ENCODE results near the gene ZNF423.
"Not testable (repeated sequence)": the region's sequence is repeated elsewhere in the genome, so short reads cannot be mapped to it uniquely, and the experiment has no call there.

ZNF423 gene

GRCh38 chr16:49575346-49576172 lies 280.4 kb downstream of the ZNF423 start:
- no peak for DNase-seq

GRCh38 chr16:49574826-49575225 lies 281.1 kb downstream of the ZNF423 start:
- no peak for DNase-seq

GRCh38 chr16:49567950-49568349 lies 288.0 kb downstream of the ZNF423 start:
- DNase-seq: no peak

GRCh38 chr16:49566432-49566831 lies 289.5 kb downstream of the ZNF423 start:
- DNase-seq: no peak

GRCh38 chr16:49564496-49565229 lies 291.2 kb downstream of the ZNF423 start:
- DNase-seq: no peak

- no peak for DNase-seq
Measured at GRCh38 chr16:49563666-49564065, 292.2 kb downstream of the ZNF423 start.

GRCh38 chr16:49562894-49563293 lies 293.0 kb downstream of the ZNF423 start:
- DNase-seq: not testable (repeated sequence)

- DNase-seq: no peak
Measured at GRCh38 chr16:49562228-49562627, 293.7 kb downstream of the ZNF423 start.

- DNase-seq: no peak
Measured at GRCh38 chr16:49560004-49560830, 295.7 kb downstream of the ZNF423 start.

GRCh38 chr16:49559242-49559641 lies 296.7 kb downstream of the ZNF423 start:
- DNase-seq: no peak

- no peak for DNase-seq
Measured at GRCh38 chr16:49558451-49558850, 297.5 kb downstream of the ZNF423 start.

- no peak for DNase-seq
Measured at GRCh38 chr16:49556606-49557446, 299.1 kb downstream of the ZNF423 start.

- no peak for DNase-seq
Measured at GRCh38 chr16:49556249-49556605, 299.7 kb downstream of the ZNF423 start.

- no peak for DNase-seq
Measured at GRCh38 chr16:49554681-49555080, 301.2 kb downstream of the ZNF423 start.

GRCh38 chr16:49552313-49552928 lies 303.5 kb downstream of the ZNF423 start:
- DNase-seq: no peak

- no peak for DNase-seq
Measured at GRCh38 chr16:49550666-49551065, 305.2 kb downstream of the ZNF423 start.

- DNase-seq: no peak
Measured at GRCh38 chr16:49550140-49550539, 305.8 kb downstream of the ZNF423 start.

GRCh38 chr16:49548325-49548970 lies 307.5 kb downstream of the ZNF423 start:
- DNase-seq: no peak

GRCh38 chr16:49547448-49547847 lies 308.5 kb downstream of the ZNF423 start:
- no peak for DNase-seq

GRCh38 chr16:49546735-49547134 lies 309.2 kb downstream of the ZNF423 start:
- no peak for DNase-seq

- DNase-seq: no peak
Measured at GRCh38 chr16:49545741-49546448, 310.0 kb downstream of the ZNF423 start.
